H1 (cell line): ENCODE measurements around the gene RGS9. TPM values are rescaled to one million over a fixed set of nuclear protein-coding genes. Genes with fewer than 3 reads are reported as not detected.

Source experiments
- CTCF ChIA-PET: fragments of 300-600 bp; sonication (Branson Sonifier 250); formaldehyde crosslinking; loops from one replicate; lab custom pipeline; 2021; ENCODE audit not compliant: partially characterized antibody; lab: Charles Lee
- POLR2A ChIA-PET: fragments of 300-600 bp; sonication (Branson Sonifier 250); formaldehyde crosslinking; loops from one replicate; lab custom pipeline; 2021; ENCODE audit warnings: inconsistent platforms; ENCODE audit not compliant: partially characterized antibody; lab: Charles Lee
- DNase-seq, 2 experiments: peaks; one replicate each; pipeline versions ENCODE4 v3.0.0 to v3.0.0-alpha.2; 2010 to 2022; ENCODE audit warnings: low spot score in 2 of 2, low read depth in 1 of 2, mixed read lengths in 1 of 2
- FAIRE-seq: peaks from 2 replicates; lab custom pipeline; 2011; peaks lifted over from hg19 to GRCh38; lab: Jason Lieb, UNC
- H2AFZ ChIP-seq: 2 replicates; pipeline ENCODE4 v1.8.1; 2012; ENCODE audit warnings: low read length, inconsistent platforms
- H2AK5ac ChIP-seq: 2 replicates; pipeline ENCODE4 v1.6.1; 2013; ENCODE audit warnings: low read depth, low read length
- H2BK120ac ChIP-seq: replicated peaks from 2 replicates; pipeline ENCODE3; 2013; ENCODE audit warnings: low read depth, low read length, inconsistent platforms
- H2BK12ac ChIP-seq: 2 replicates; pipeline ENCODE4 v1.6.1; 2013; ENCODE audit warnings: low read depth, low read length
- H2BK15ac ChIP-seq: 2 replicates; pipeline ENCODE4 v1.6.1; 2013; ENCODE audit warnings: low read length
- H2BK20ac ChIP-seq: 2 replicates; pipeline ENCODE4 v1.6.1; 2013; ENCODE audit warnings: low read length
- H2BK5ac ChIP-seq: 2 replicates; pipeline ENCODE4 v1.6.1; 2013; ENCODE audit warnings: low read depth, low read length
- H3K14ac ChIP-seq: 2 replicates; pipeline ENCODE4 v1.6.1; 2013; ENCODE audit warnings: inconsistent platforms; ENCODE audit not compliant: insufficient read length
- H3K18ac ChIP-seq: 2 replicates; pipeline ENCODE4 v1.6.1; 2013; ENCODE audit warnings: low read length; ENCODE audit errors: extremely low read depth
- H3K23ac ChIP-seq: 2 replicates; pipeline ENCODE4 v1.6.1; 2013; ENCODE audit warnings: inconsistent platforms; ENCODE audit not compliant: insufficient read length
- H3K23me2 ChIP-seq: 2 replicates; pipeline ENCODE4 v1.6.1; 2013; ENCODE audit warnings: low read depth, low read length
- H3K27ac ChIP-seq: 2 replicates; pipeline ENCODE4 v1.6.1; 2011; ENCODE audit warnings: low read depth, low read length, inconsistent platforms
- H3K27me3 ChIP-seq, 4 experiments: replicated peaks in 1 of 4; 1 replicate in 1 of 4; 2 replicates in 3 of 4; pipeline versions ENCODE4 v1.6.1 to v1.8.1; 2011 to 2013; ENCODE audit warnings: low read length in 3 of 4, mild to moderate bottlenecking in 3 of 4, inconsistent platforms in 2 of 4, mixed read lengths in 2 of 4, moderate library complexity in 1 of 4; ENCODE audit not compliant: control insufficient read depth in 3 of 4, insufficient read depth in 3 of 4; ENCODE audit errors: extremely low read depth in 1 of 4
- H3K36me3 ChIP-seq, 4 experiments: 2 replicates each; pipeline versions ENCODE4 v1.6.1 to v1.8.1; 2011 to 2013; ENCODE audit warnings: mild to moderate bottlenecking in 4 of 4, low read length in 3 of 4, moderate library complexity in 2 of 4, control low read depth in 1 of 4, inconsistent platforms in 1 of 4; ENCODE audit not compliant: insufficient read depth in 4 of 4, control insufficient read depth in 2 of 4
- H3K4ac ChIP-seq: replicated peaks from 2 replicates; pipeline ENCODE3; 2013; ENCODE audit warnings: low read length, low read depth, mixed read lengths, inconsistent platforms; ENCODE audit not compliant: insufficient read length
- H3K4me1 ChIP-seq, 4 experiments: replicated peaks in 1 of 4; 1 replicate in 1 of 4; 2 replicates in 3 of 4; pipeline versions ENCODE4 v1.6.1 to v1.8.1; 2011 to 2013; ENCODE audit warnings: low read length in 3 of 4, inconsistent platforms in 2 of 4, mixed read lengths in 1 of 4; ENCODE audit not compliant: insufficient read depth in 4 of 4, control insufficient read depth in 3 of 4
- H3K4me2 ChIP-seq, 2 experiments: 2 replicates each; pipeline versions ENCODE4 v1.6.1 to v1.8.1; 2011 to 2013; ENCODE audit warnings: low read depth in 2 of 2, low read length in 2 of 2, control low read depth in 1 of 2, inconsistent platforms in 1 of 2, mild to moderate bottlenecking in 1 of 2; ENCODE audit not compliant: insufficient read depth in 1 of 2
- H3K4me3 ChIP-seq, 4 experiments: fragments of 200-600, 300-600 bp in 1 of 4; sonication (generic), shearing (Covaris generic), sonication (Bioruptor Twin) in 1 of 4; 2 replicates each; pipeline versions ENCODE4 v1.5.1 to v1.8.1; 2011 to 2016; ENCODE audit warnings: low read length in 4 of 4, low read depth in 3 of 4, control low read depth in 2 of 4, inconsistent platforms in 2 of 4, mild to moderate bottlenecking in 2 of 4, mixed read lengths in 1 of 4, moderate library complexity in 1 of 4; ENCODE audit not compliant: insufficient read depth in 2 of 4; ENCODE audit errors: extremely low read depth in 1 of 4
- H3K56ac ChIP-seq: replicated peaks from 2 replicates; pipeline ENCODE3; 2013; ENCODE audit warnings: low read depth, mild to moderate bottlenecking, mixed read lengths, low read length, inconsistent platforms; ENCODE audit not compliant: insufficient read length
- H3K79me1 ChIP-seq: 2 replicates; pipeline ENCODE4 v1.6.1; 2013; ENCODE audit warnings: low read depth, low read length, control low read depth
- H3K79me2 ChIP-seq, 2 experiments: 2 replicates each; pipeline versions ENCODE4 v1.6.1 to v1.8.1; 2012 to 2013; ENCODE audit warnings: low read length in 2 of 2, mild to moderate bottlenecking in 2 of 2, inconsistent platforms in 1 of 2; ENCODE audit not compliant: insufficient read depth in 2 of 2, control insufficient read depth in 1 of 2
- H3K9ac ChIP-seq, 4 experiments: replicated peaks in 1 of 4; 1 replicate in 1 of 4; 2 replicates in 3 of 4; pipeline versions ENCODE4 v1.6.1 to v1.8.1; 2011 to 2013; ENCODE audit warnings: low read depth in 3 of 4, low read length in 3 of 4, control low read depth in 2 of 4, mild to moderate bottlenecking in 2 of 4, moderate library complexity in 2 of 4, inconsistent platforms in 1 of 4; ENCODE audit errors: extremely low read depth in 1 of 4
- H3K9me3 ChIP-seq, 2 experiments: 2 replicates each; pipeline versions ENCODE4 v1.6.1 to v1.8.1; 2012 to 2013; ENCODE audit warnings: mild to moderate bottlenecking in 2 of 2, moderate library complexity in 2 of 2, control low read depth in 1 of 2, inconsistent platforms in 1 of 2, low read depth in 1 of 2, low read length in 1 of 2, mixed read lengths in 1 of 2; ENCODE audit not compliant: insufficient read depth in 2 of 2
- H4K20me1 ChIP-seq, 2 experiments: replicated peaks in 1 of 2; 2 replicates each; pipeline versions ENCODE3 to v1.8.1; 2011 to 2013; ENCODE audit warnings: inconsistent platforms in 2 of 2, low read length in 2 of 2, mild to moderate bottlenecking in 1 of 2; ENCODE audit not compliant: insufficient read depth in 2 of 2, control insufficient read depth in 1 of 2
- H4K5ac ChIP-seq: 2 replicates; pipeline ENCODE4 v1.6.1; 2013; ENCODE audit warnings: low read length, low read depth, mixed read lengths, inconsistent platforms; ENCODE audit not compliant: insufficient read length
- H4K8ac ChIP-seq: 2 replicates; pipeline ENCODE4 v1.8.0; 2013; ENCODE audit warnings: mild to moderate bottlenecking, moderate library complexity, low read length, inconsistent platforms; ENCODE audit not compliant: insufficient read depth; ENCODE audit errors: extremely low read depth
- H4K91ac ChIP-seq: replicated peaks from 2 replicates; pipeline ENCODE3; 2013; ENCODE audit warnings: low read length, mixed read lengths, inconsistent platforms; ENCODE audit not compliant: insufficient read length
- BRCA1 ChIP-seq: IDR thresholded peaks from 2 replicates; pipeline ENCODE4 v1.6.1; 2012; ENCODE audit warnings: low read depth, low read length, improper control_type of control experiment
- CBX5 ChIP-seq: fragments of 300-800, 300-1000 bp; sonication (generic); IDR thresholded peaks from 2 replicates; pipeline ENCODE4 v1.7.1; 2016; ENCODE audit warnings: antibody characterized with exemption, low read length, low read depth
- CEBPB ChIP-seq: IDR thresholded peaks from 2 replicates; pipeline ENCODE4 v1.6.1; 2012; ENCODE audit warnings: low read depth, low read length
- FOSL1 ChIP-seq: IDR thresholded peaks from 2 replicates; pipeline ENCODE4 v1.6.1; 2011; ENCODE audit warnings: mild to moderate bottlenecking, low read depth, low read length, moderate library complexity; ENCODE audit not compliant: insufficient read depth
- PHF8 ChIP-seq: fragments of 200-600 bp; sonication (generic); conservative IDR thresholded peaks from 2 replicates; pipeline ENCODE4 v1.7.1; 2012; ENCODE audit warnings: low read depth, mild to moderate bottlenecking, inconsistent platforms, low read length, moderate library complexity
- WGBS, 2 experiments: shearing (Covaris generic) in 1 of 2; methylation state at CpG; one replicate each; pipeline versions ENCODE4 v1.1.6 to v1.1.7; 2013 to 2015; ENCODE audit warnings: low lambda C conversion rate in 2 of 2, mixed read lengths in 2 of 2, inconsistent platforms in 1 of 2, low coverage in 1 of 2, missing lambda C conversion rate in 1 of 2; ENCODE audit not compliant: insufficient replicate concordance in 2 of 2, insufficient coverage in 1 of 2, insufficient read length in 1 of 2; ENCODE audit errors: extremely low coverage in 1 of 2, missing lambda C conversion rate in 1 of 2; 5-methylcytosine and 5-hydroxymethylcytosine counted together
- polyA plus RNA-seq, 7 experiments: library from polyadenylated mRNA; depleted of rRNA in 3 of 7; stranded (reverse) in 5 of 7; unstranded in 2 of 7; fragments of >200 nt in 5 of 7; fragments of 200-250 nt in 2 of 7; gene quantifications; 1 replicate in 5 of 7; 2 replicates in 1 of 7; 4 replicates in 1 of 7; pipeline versions ENCODE4 v1.2.1 to v1.2.3, GENCODE V29; 2011 to 2013; ENCODE audit warnings: missing spikeins in 2 of 7, mixed read lengths in 2 of 7
- total RNA-seq: library from RNA; stranded (reverse); fragmentation: NEBNext Ultra II Directional; extraction: Animal tissue kit (Norgen Biotek cat#: 25700); gene quantifications from 2 replicates; pipeline ENCODE4 v1.2.1, GENCODE V29; 2021
- TF ChIP-seq, protein P1 (sequence below): IDR thresholded peaks from 2 replicates; pipeline ENCODE4 v1.6.1; 2011; ENCODE audit warnings: low read depth, mild to moderate bottlenecking, low read length; ENCODE audit not compliant: insufficient read depth

RGS9 gene
- total and polyA plus RNA-seq, 2 of the 8 experiments (the other 6 are each of a cell fraction or from before 2014, with no cell fraction given) = 8.9 to 20.5 TPM

DNA sequence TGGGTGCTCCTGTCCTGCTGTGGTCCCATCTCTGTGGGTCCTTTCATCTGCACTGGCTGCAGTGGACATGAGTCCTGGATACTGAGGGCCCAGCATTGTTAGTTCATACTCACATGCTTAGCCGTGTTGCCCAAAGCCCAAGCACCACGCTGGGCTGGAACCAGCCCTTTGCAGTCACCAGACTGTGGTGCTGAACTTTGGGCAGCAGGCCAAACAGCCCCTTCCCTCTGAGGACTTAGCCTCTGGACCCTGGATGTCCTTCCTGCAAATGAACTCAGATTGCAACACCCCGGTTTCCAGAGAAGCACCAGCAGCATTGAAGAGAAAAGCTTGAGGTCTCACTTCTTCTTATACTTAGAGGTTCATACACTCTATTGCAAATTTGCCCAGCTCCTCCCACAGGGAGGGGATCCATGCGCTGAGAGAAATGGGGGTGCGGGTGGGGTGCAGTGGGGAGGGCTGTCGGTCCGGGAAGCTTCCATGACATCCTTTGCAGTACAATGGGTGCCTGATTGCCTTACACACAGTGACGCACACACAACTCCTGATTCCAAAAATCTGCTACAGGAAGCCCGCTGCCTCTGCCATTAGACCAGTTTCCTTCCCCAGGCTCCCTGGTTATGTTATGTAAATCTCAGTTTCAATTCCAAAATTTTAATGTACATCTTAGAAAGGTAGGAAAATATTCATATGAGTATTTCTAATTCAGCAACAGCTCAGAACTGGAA is 65.8 kb downstream of the RGS9 start:
- 90% methylated on average over 9 of the region's 9 CpGs; no CpG with 5 or more reads in 1 of the 2 experiments for WGBS, 2 experiments
- FAIRE-seq (no peak), DNase-seq (no peak)

More for the DNA sequence above, 65.8 kb downstream of the RGS9 start:
- Histone ChIP-seq H3K4me2 (no peak overlapping the region), H3K27me3 (no peaks in the 10 kb centered on the region), H2AFZ (no peak overlapping the region), H3K9me3 (no peaks in the 10 kb centered on the region), H3K79me2 (no peaks in the 10 kb centered on the region), H2AK5ac (no peak overlapping the region), H3K79me1 (no peaks in the 10 kb centered on the region), H3K9ac (no peak overlapping the region), H3K27ac (no peak overlapping the region), H3K4me1 (no peaks in the 10 kb centered on the region), H3K23me2 (peaks cover 2% of the 10 kb centered on the region; the same call in 1 of the 2 replicates), H2BK120ac (no peak overlapping the region), H2BK5ac (no peak overlapping the region), H2BK12ac (no peak overlapping the region), H3K23ac (no peak overlapping the region), H3K14ac (no peak overlapping the region), H2BK20ac (no peak overlapping the region), H2BK15ac (no peak overlapping the region), H4K5ac (no peak overlapping the region), H3K4ac (no peak overlapping the region), H3K4me3 (no peak overlapping the region), H3K56ac (no peak overlapping the region), H4K20me1 (no peaks in the 10 kb centered on the region), H3K36me3 (no peaks in the 10 kb centered on the region), H4K8ac (peak overlapping the region; percentile 15; the same call in 1 of the 2 replicates), H4K91ac (no peak overlapping the region), H3K18ac (no peak overlapping the region)
- CTCF ChIA-PET = interaction anchor here (0.9 to 1.8 kb wide), 5 partner anchors 12 to 785 kb away, joined by 3 to 5 read pairs (median 3); no protein-coding TSS in a partner anchor
- POLR2A ChIA-PET = no interaction called here
- TF ChIP-seq, protein P1, sequence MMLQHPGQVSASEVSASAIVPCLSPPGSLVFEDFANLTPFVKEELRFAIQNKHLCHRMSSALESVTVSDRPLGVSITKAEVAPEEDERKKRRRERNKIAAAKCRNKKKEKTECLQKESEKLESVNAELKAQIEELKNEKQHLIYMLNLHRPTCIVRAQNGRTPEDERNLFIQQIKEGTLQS = no peak
- TF ChIP-seq CBX5 = no peak
- TF ChIP-seq FOSL1 = no peak
- no peak for TF ChIP-seq CEBPB
- no peak for TF ChIP-seq PHF8
- TF ChIP-seq BRCA1 = no peak
